ENCODE results near the gene CFAP100.

CFAP100 gene

DNA sequence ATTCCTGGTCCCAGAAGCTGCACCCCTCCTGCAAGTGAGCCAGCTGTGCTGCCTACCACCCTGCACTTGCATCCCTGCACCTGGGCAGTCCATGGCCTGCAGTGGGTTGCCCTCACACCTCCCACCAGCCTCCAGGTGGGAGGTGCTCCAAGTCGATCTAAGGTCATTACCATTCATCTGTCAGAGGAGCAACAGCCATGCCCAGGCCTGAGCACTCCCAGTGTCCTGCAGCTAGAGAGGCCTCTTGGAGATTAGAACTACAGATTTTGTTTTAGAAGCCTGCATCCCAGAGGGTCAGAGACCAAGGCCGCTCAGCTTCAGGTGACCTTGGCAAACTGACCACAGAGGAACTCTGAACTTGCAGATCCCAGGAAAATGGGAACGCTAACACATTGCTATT is 90.0 kb downstream of the CFAP100 start:
- no peak for DNase-seq

DNA sequence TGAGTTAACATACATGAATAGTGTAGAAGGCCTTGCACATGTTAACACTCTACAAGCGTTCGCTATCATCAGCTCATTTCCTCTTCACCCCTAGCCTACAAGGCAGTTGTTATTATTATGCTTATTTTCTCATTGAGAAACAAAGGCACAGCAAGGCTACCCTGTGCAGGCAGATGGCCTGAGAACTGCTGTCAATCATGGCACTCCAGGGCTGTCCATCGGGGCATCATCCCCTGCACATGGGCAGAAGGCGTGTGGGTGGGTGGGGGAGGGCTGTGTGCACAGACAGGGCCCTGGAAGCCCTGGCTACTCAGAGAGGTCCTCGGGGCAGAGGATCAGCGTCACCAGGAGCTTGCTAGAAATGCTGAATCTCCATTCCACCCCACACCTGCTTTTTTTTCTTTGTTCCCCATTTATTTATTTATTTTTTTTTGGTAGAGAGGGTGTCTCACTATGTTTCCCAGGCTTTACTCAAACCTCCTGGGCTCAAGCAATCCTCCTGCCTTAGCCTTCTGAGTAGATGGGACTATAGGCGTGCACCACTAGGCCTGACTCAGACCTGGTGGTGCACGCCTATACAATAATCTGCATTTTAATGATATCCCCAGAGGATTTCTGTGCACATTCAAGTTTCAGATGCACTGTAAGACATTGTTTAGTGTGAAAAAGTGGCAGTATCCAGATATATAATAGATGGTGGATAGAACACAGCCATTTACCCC is 90.6 kb downstream of the CFAP100 start:
- no peak for DNase-seq

DNA sequence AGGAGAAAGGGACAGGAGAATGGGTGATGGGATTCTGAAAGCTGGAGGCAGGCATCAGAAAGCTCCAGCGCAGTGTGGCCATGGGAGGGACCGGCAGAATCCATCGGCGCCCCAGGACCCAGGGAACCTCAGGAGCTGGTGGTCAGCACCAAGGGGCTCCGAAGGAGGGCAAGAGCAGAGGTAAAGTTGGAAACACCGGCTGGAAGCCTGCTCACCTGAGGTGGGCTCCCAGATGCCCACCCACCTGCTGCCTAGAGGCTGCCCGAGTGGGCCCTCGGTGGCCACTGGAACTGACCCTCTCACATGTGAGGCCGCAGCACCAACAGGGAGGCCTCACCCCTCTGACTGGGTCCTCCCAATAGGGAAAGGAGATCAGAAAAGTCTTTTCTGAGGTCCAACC is 91.2 kb downstream of the CFAP100 start:
- no peak for DNase-seq
